Measurements from ENCODE around the gene CENPT.

Gene CENPT

GRCh38 chr16:67888331-67888730, 40.8 kb upstream of the CENPT start:
- no peak for DNase-seq (ENCODE audit: low read depth)
- TF ChIP-seq CTCF (IDR thresholded peaks at IDR 0.05; ENCODE audit: low read depth, low read length) (no peak), MAX (IDR thresholded peaks at IDR 0.05; ENCODE audit: low read depth, low read length) (no peak), POLR2A (IDR thresholded peaks at IDR 0.05; ENCODE audit: extremely low read depth, insufficient read length) (no peak), MYC (IDR thresholded peaks at IDR 0.05; ENCODE audit: low read depth, low read length) (no peak)
- no peak overlapping the region for H3K4me3 ChIP-seq (ENCODE audit: low read depth, low read length)

GRCh38 chr16:67886387-67886786, 38.9 kb upstream of the CENPT start:
- no peak for TF ChIP-seq CTCF (IDR thresholded peaks at IDR 0.05; ENCODE audit: low read depth, low read length)
- no peak for TF ChIP-seq POLR2A (IDR thresholded peaks at IDR 0.05; ENCODE audit: extremely low read depth, insufficient read length)
- no peak for DNase-seq (ENCODE audit: low read depth)
- H3K4me3 ChIP-seq (ENCODE audit: low read depth, low read length), result no peak overlapping the region

GRCh38 chr16:67885976-67886375, 38.5 kb upstream of the CENPT start:
- no peak overlapping the region for H3K4me3 ChIP-seq (ENCODE audit: low read depth, low read length)
- TF ChIP-seq MYC (IDR thresholded peaks at IDR 0.05; ENCODE audit: low read depth, low read length) (no peak), MAX (IDR thresholded peaks at IDR 0.05; ENCODE audit: low read depth, low read length) (no peak), CTCF (IDR thresholded peaks at IDR 0.05; ENCODE audit: low read depth, low read length) (no peak), POLR2A (IDR thresholded peaks at IDR 0.05; ENCODE audit: extremely low read depth, insufficient read length) (no peak)
- DNase-seq (ENCODE audit: low read depth), result no peak

- no peak for DNase-seq (ENCODE audit: low read depth)
- TF ChIP-seq CTCF (IDR thresholded peaks at IDR 0.05; ENCODE audit: low read depth, low read length) (no peak), MYC (IDR thresholded peaks at IDR 0.05; ENCODE audit: low read depth, low read length) (no peak), POLR2A (IDR thresholded peaks at IDR 0.05; ENCODE audit: extremely low read depth, insufficient read length) (no peak), MAX (IDR thresholded peaks at IDR 0.05; ENCODE audit: low read depth, low read length) (no peak)
- no peak overlapping the region for H3K4me3 ChIP-seq (ENCODE audit: low read depth, low read length)
Measured at GRCh38 chr16:67885545-67885944, 38.1 kb upstream of the CENPT start.

- no peak for TF ChIP-seq MYC (IDR thresholded peaks at IDR 0.05; ENCODE audit: low read depth, low read length)
- no peak for DNase-seq (ENCODE audit: low read depth)
- H3K4me3 ChIP-seq (ENCODE audit: low read depth, low read length), result no peak within 1 kb of the TSS
Measured at GRCh38 chr16:67884684-67885083, 37.2 kb upstream of the CENPT start, which contains the start of gene NRN1L. TSS of gene NRN1L (plus strand) at chr16:67884885. CDS start at chr16:67884904, 19 bp downstream.

- DNase-seq (ENCODE audit: low read depth), result peak; percentile 63
- H3K4me3 ChIP-seq (ENCODE audit: low read depth, low read length), result no peak overlapping the region
- no peak for TF ChIP-seq POLR2A (IDR thresholded peaks at IDR 0.05; ENCODE audit: extremely low read depth, insufficient read length)
- peak; percentile 95 for TF ChIP-seq CTCF (IDR thresholded peaks at IDR 0.05; ENCODE audit: low read depth, low read length)
Measured at GRCh38 chr16:67883872-67884261, 36.4 kb upstream of the CENPT start.

Data from NB4 (cell line).